ENCODE results near the gene GNB5. TPM values are rescaled to one million over a fixed set of nuclear protein-coding genes. Genes with fewer than 3 reads are reported as not detected.
A peak's percentile ranks its signal among the peaks of the same experiment; 100 is the strongest.

Gene GNB5
- total RNA-seq, 2 donors from 2014 or later, result 19.1 to 20.7 TPM

- Mint-ChIP-seq H3K4me3 (no peak overlapping the region), H3K36me3 (ENCODE audit: low read depth) (peaks cover 6% of the 10 kb centered on the region), H3K9me3 (no peaks in the 10 kb centered on the region), H3K27me3 (ENCODE audit: insufficient read depth) (no peaks in the 10 kb centered on the region), H3K4me1 (peaks cover 19% of the 10 kb centered on the region), H3K27ac (no peak overlapping the region)
- peaks cover 3% of the 10 kb centered on the region for H3K4me1 ChIP-seq (ENCODE audit: control insufficient read depth, insufficient read depth, low read length)
- no peak overlapping the region for H3K9ac ChIP-seq (ENCODE audit: extremely low read depth, low read length, poor library complexity, severe bottlenecking)
- whole genome bisulfite sequencing, 2 experiments (ENCODE audit: insufficient coverage in 1 of 2, insufficient read length in 1 of 2), result 88 to 96% methylated on average over 5 to 6 of the region's 6 CpGs
- H3K27me3 ChIP-seq (ENCODE audit: control insufficient read depth, insufficient read depth, low read length, poor library complexity, severe bottlenecking), result no peaks in the 10 kb centered on the region
- no peak overlapping the region for H3K4me3 ChIP-seq (ENCODE audit: low read length)
- TF ChIP-seq CTCF (conservative IDR thresholded peaks at IDR 0.05), result no peak
- H3K27ac ChIP-seq (ENCODE audit: low read depth, low read length), result no peak overlapping the region
- peak; percentile 45 for DNase-seq
- no peaks in the 10 kb centered on the region for H3K36me3 ChIP-seq (ENCODE audit: control insufficient read depth, insufficient read depth, low read length)
- H3K9me3 ChIP-seq (ENCODE audit: control insufficient read depth, low read length), result no peaks in the 10 kb centered on the region
Observed at GRCh38 chr15:52136442-52136980, 54.7 kb downstream of the GNB5 start.

- Mint-ChIP-seq H3K4me3 (no peak overlapping the region), H3K27me3 (ENCODE audit: insufficient read depth) (no peaks in the 10 kb centered on the region)
- H3K4me3 ChIP-seq (ENCODE audit: low read length), result no peak overlapping the region
Observed at GRCh38 chr15:52134502-52135144, 56.6 kb downstream of the GNB5 start.

GRCh38 chr15:52133510-52134220 is 57.5 kb downstream of the GNB5 start:
- Histone ChIP-seq H3K27me3 (ENCODE audit: control insufficient read depth, insufficient read depth, low read length, poor library complexity, severe bottlenecking) (no peaks in the 10 kb centered on the region), H3K4me3 (ENCODE audit: low read length) (no peak overlapping the region), H3K9ac (ENCODE audit: extremely low read depth, low read length, poor library complexity, severe bottlenecking) (no peak overlapping the region), H3K9me3 (ENCODE audit: control insufficient read depth, low read length) (no peaks in the 10 kb centered on the region), H3K36me3 (ENCODE audit: control insufficient read depth, insufficient read depth, low read length) (no peaks in the 10 kb centered on the region), H3K4me1 (ENCODE audit: control insufficient read depth, insufficient read depth, low read length) (no peaks in the 10 kb centered on the region), H3K27ac (ENCODE audit: low read depth, low read length) (no peak overlapping the region)
- WGBS, 2 experiments (ENCODE audit: insufficient coverage in 1 of 2, insufficient read length in 1 of 2), result 92 to 100% methylated on average over 9 to 10 of the region's 10 CpGs
- Mint-ChIP-seq H3K4me3 (no peak overlapping the region), H3K27me3 (ENCODE audit: insufficient read depth) (no peaks in the 10 kb centered on the region), H3K9me3 (no peaks in the 10 kb centered on the region), H3K27ac (no peak overlapping the region), H3K36me3 (ENCODE audit: low read depth) (peaks cover 6% of the 10 kb centered on the region), H3K4me1 (peaks cover 4% of the 10 kb centered on the region)
- no peak for TF ChIP-seq CTCF (conservative IDR thresholded peaks at IDR 0.05)
- DNase-seq, result peak; percentile 13

More at GRCh38 chr15:52134502-52135144, 56.6 kb downstream of the GNB5 start:
- no peaks in the 10 kb centered on the region for H3K36me3 ChIP-seq (ENCODE audit: control insufficient read depth, insufficient read depth, low read length)
- 88 to 100% methylated on average over 3 to 5 of the region's 5 CpGs for WGBS, 2 experiments (ENCODE audit: insufficient coverage in 1 of 2, insufficient read length in 1 of 2)
- Mint-ChIP-seq H3K36me3 (ENCODE audit: low read depth) (peaks cover 6% of the 10 kb centered on the region), H3K9me3 (no peaks in the 10 kb centered on the region), H3K27ac (no peak overlapping the region), H3K4me1 (peaks cover 8% of the 10 kb centered on the region)
- peaks cover 2% of the 10 kb centered on the region for H3K4me1 ChIP-seq (ENCODE audit: control insufficient read depth, insufficient read depth, low read length)
- TF ChIP-seq CTCF (conservative IDR thresholded peaks at IDR 0.05), result no peak
- H3K27me3 ChIP-seq (ENCODE audit: control insufficient read depth, insufficient read depth, low read length, poor library complexity, severe bottlenecking), result no peaks in the 10 kb centered on the region
- no peak overlapping the region for H3K9ac ChIP-seq (ENCODE audit: extremely low read depth, low read length, poor library complexity, severe bottlenecking)
- H3K27ac ChIP-seq (ENCODE audit: low read depth, low read length), result no peak overlapping the region
- DNase-seq, result peak; percentile 20
- H3K9me3 ChIP-seq (ENCODE audit: control insufficient read depth, low read length), result no peaks in the 10 kb centered on the region
